K562 (cell line): Measurements from ENCODE around the gene RNF207.

Experiments
- CTBP1 ChIP-seq: fragments of 450-650 bp; IDR thresholded peaks from 2 replicates; pipeline ENCODE4 v1.6.1; 2016; ENCODE audit warnings: borderline replicate concordance
- CTCF ChIP-seq, 3 experiments: IDR thresholded peaks in 2 of 3; conservative IDR thresholded peaks in 1 of 3; 2 replicates each; pipeline ENCODE4 v1.5.1; 2011 to 2012; ENCODE audit warnings: low read length in 3 of 3, mild to moderate bottlenecking in 3 of 3, control low read depth in 2 of 3, improper control_type of control experiment in 1 of 3, inconsistent platforms in 1 of 3, low read depth in 1 of 3, mixed read lengths in 1 of 3, moderate library complexity in 1 of 3; ENCODE audit not compliant: insufficient read depth in 2 of 3
- GATA2 ChIP-seq: sonication (generic); formaldehyde crosslinking; IDR thresholded peaks from 2 replicates; pipeline ENCODE4 v1.4.0; 2020; ENCODE audit warnings: mild to moderate bottlenecking, missing genetic modification reagents
- IRF2 ChIP-seq: sonication (generic); formaldehyde crosslinking; IDR thresholded peaks from 2 replicates; pipeline ENCODE4 v1.8.1; 2022; ENCODE audit warnings: mild to moderate bottlenecking, missing genetic modification reagents
- MAX ChIP-seq: sonication (generic); formaldehyde crosslinking; IDR thresholded peaks from 2 replicates; pipeline ENCODE4 v1.9.0; 2022; ENCODE audit warnings: mild to moderate bottlenecking, missing genetic modification reagents
- MNT ChIP-seq, 2 experiments: fragments of 450-650 bp; conservative IDR thresholded peaks; 2 replicates each; pipeline ENCODE4 v1.6.1; 2017; ENCODE audit warnings: mild to moderate bottlenecking in 2 of 2, moderate library complexity in 2 of 2
- PHB ChIP-seq: fragments of 250-450 bp; sonication (Bioruptor Pico); IDR thresholded peaks from 2 replicates; pipeline ENCODE4 v1.5.0; 2021
- PYGO2 ChIP-seq: fragments of 450-650 bp; IDR thresholded peaks from 2 replicates; pipeline ENCODE4 v1.6.1; 2016; ENCODE audit warnings: mild to moderate bottlenecking, missing genetic modification characterization, moderate library complexity, missing compliant biosample characterization
- RBFOX2 ChIP-seq: fragments of 200-400 bp; formaldehyde crosslinking; IDR thresholded peaks from 2 replicates; pipeline ENCODE4 v1.6.1; 2017; ENCODE audit warnings: low read depth, mild to moderate bottlenecking, low read length, moderate library complexity
- SIN3A ChIP-seq, 2 experiments: fragments of 150-350 bp in 1 of 2; IDR thresholded peaks; 2 replicates each; pipeline ENCODE4 v1.6.1; 2011 to 2016; ENCODE audit warnings: borderline replicate concordance in 2 of 2, low read depth in 2 of 2, low read length in 2 of 2, mild to moderate bottlenecking in 2 of 2, moderate library complexity in 2 of 2; ENCODE audit not compliant: control insufficient read depth in 1 of 2
- TEAD4 ChIP-seq, 2 experiments: sonication (generic) in 1 of 2; formaldehyde crosslinking in 1 of 2; IDR thresholded peaks; 2 replicates each; pipeline versions ENCODE4 v1.6.1 to v1.8.0; 2012 to 2022; ENCODE audit warnings: borderline replicate concordance in 1 of 2, inconsistent platforms in 1 of 2, low read length in 1 of 2, mild to moderate bottlenecking in 1 of 2, missing genetic modification reagents in 1 of 2
- VEZF1 ChIP-seq: fragments of 200-800 bp; sonication (Bioruptor generic); IDR thresholded peaks from 2 replicates; pipeline ENCODE4 v1.6.1; 2017; ENCODE audit warnings: missing genetic modification characterization, missing compliant biosample characterization
- ZC3H4 ChIP-seq: sonication (generic); formaldehyde crosslinking; IDR thresholded peaks from 2 replicates; pipeline ENCODE4 v1.9.0; 2021; ENCODE audit warnings: missing genetic modification reagents, borderline replicate concordance

- no peak for TF ChIP-seq GATA2 (CRISPR knock-in tag)
- TF ChIP-seq CTCF (IDR thresholded peaks at IDR 0.05 in 2 of 3, conservative IDR thresholded peaks at IDR 0.05 in 1 of 3; ENCODE audit: insufficient read depth in 2 of 3, low read depth in 1 of 3, low read length in 3 of 3) = no peak
- no peak for TF ChIP-seq MNT (conservative IDR thresholded peaks at IDR 0.05)
- TF ChIP-seq PYGO2 = no peak
- TF ChIP-seq RBFOX2 = no peak
- TF ChIP-seq MAX (CRISPR knock-in tag) = no peak
- no peak for TF ChIP-seq ZC3H4 (CRISPR knock-in tag)
- no peak for TF ChIP-seq SIN3A (IDR thresholded peaks at IDR 0.05; ENCODE audit: borderline replicate concordance in 2 of 2, control insufficient read depth in 1 of 2, low read depth in 2 of 2, low read length in 2 of 2)
- no peak for TF ChIP-seq IRF2 (CRISPR knock-in tag)
- TF ChIP-seq VEZF1 (CRISPR knock-in tag) = no peak
- TF ChIP-seq PHB (CRISPR knock-in tag) = no peak
- no peak for TF ChIP-seq CTBP1
- no peak for TF ChIP-seq TEAD4 (IDR thresholded peaks at IDR 0.05; ENCODE audit: low read length)
- no peak for TF ChIP-seq TEAD4 (CRISPR knock-in tag; IDR thresholded peaks at IDR 0.05; ENCODE audit: borderline replicate concordance)
Observed at GRCh38 chr1:6202256-6202655, 3.7 kb upstream of the RNF207 start.
